ENCODE measurements around the gene POLR2M.

DNA sequence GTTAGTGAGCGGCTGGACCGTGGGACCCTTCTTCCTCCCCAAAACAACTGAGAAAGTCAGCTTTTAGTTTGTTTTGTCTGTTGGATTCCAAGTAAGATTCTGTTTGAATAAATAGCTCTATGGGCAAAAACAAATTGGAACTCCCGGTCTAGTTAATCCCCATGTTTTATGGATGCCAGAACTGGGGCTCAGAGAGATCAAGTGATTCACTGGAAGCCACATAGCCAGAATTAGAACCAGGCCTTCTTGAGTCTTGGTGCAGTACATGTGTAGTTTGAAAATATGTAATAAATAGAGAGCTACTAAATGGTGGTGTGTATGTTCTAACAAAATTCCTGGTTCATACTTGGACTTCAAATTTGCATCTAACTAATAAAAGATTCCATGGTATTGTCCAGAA lies 29.3 kb upstream of the POLR2M start:
- TF ChIP-seq, protein P1, sequence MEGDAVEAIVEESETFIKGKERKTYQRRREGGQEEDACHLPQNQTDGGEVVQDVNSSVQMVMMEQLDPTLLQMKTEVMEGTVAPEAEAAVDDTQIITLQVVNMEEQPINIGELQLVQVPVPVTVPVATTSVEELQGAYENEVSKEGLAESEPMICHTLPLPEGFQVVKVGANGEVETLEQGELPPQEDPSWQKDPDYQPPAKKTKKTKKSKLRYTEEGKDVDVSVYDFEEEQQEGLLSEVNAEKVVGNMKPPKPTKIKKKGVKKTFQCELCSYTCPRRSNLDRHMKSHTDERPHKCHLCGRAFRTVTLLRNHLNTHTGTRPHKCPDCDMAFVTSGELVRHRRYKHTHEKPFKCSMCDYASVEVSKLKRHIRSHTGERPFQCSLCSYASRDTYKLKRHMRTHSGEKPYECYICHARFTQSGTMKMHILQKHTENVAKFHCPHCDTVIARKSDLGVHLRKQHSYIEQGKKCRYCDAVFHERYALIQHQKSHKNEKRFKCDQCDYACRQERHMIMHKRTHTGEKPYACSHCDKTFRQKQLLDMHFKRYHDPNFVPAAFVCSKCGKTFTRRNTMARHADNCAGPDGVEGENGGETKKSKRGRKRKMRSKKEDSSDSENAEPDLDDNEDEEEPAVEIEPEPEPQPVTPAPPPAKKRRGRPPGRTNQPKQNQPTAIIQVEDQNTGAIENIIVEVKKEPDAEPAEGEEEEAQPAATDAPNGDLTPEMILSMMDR (conservative IDR thresholded peaks at IDR 0.05; ENCODE audit: low read depth in 2 of 2): no peak
- TF ChIP-seq, protein P2, sequence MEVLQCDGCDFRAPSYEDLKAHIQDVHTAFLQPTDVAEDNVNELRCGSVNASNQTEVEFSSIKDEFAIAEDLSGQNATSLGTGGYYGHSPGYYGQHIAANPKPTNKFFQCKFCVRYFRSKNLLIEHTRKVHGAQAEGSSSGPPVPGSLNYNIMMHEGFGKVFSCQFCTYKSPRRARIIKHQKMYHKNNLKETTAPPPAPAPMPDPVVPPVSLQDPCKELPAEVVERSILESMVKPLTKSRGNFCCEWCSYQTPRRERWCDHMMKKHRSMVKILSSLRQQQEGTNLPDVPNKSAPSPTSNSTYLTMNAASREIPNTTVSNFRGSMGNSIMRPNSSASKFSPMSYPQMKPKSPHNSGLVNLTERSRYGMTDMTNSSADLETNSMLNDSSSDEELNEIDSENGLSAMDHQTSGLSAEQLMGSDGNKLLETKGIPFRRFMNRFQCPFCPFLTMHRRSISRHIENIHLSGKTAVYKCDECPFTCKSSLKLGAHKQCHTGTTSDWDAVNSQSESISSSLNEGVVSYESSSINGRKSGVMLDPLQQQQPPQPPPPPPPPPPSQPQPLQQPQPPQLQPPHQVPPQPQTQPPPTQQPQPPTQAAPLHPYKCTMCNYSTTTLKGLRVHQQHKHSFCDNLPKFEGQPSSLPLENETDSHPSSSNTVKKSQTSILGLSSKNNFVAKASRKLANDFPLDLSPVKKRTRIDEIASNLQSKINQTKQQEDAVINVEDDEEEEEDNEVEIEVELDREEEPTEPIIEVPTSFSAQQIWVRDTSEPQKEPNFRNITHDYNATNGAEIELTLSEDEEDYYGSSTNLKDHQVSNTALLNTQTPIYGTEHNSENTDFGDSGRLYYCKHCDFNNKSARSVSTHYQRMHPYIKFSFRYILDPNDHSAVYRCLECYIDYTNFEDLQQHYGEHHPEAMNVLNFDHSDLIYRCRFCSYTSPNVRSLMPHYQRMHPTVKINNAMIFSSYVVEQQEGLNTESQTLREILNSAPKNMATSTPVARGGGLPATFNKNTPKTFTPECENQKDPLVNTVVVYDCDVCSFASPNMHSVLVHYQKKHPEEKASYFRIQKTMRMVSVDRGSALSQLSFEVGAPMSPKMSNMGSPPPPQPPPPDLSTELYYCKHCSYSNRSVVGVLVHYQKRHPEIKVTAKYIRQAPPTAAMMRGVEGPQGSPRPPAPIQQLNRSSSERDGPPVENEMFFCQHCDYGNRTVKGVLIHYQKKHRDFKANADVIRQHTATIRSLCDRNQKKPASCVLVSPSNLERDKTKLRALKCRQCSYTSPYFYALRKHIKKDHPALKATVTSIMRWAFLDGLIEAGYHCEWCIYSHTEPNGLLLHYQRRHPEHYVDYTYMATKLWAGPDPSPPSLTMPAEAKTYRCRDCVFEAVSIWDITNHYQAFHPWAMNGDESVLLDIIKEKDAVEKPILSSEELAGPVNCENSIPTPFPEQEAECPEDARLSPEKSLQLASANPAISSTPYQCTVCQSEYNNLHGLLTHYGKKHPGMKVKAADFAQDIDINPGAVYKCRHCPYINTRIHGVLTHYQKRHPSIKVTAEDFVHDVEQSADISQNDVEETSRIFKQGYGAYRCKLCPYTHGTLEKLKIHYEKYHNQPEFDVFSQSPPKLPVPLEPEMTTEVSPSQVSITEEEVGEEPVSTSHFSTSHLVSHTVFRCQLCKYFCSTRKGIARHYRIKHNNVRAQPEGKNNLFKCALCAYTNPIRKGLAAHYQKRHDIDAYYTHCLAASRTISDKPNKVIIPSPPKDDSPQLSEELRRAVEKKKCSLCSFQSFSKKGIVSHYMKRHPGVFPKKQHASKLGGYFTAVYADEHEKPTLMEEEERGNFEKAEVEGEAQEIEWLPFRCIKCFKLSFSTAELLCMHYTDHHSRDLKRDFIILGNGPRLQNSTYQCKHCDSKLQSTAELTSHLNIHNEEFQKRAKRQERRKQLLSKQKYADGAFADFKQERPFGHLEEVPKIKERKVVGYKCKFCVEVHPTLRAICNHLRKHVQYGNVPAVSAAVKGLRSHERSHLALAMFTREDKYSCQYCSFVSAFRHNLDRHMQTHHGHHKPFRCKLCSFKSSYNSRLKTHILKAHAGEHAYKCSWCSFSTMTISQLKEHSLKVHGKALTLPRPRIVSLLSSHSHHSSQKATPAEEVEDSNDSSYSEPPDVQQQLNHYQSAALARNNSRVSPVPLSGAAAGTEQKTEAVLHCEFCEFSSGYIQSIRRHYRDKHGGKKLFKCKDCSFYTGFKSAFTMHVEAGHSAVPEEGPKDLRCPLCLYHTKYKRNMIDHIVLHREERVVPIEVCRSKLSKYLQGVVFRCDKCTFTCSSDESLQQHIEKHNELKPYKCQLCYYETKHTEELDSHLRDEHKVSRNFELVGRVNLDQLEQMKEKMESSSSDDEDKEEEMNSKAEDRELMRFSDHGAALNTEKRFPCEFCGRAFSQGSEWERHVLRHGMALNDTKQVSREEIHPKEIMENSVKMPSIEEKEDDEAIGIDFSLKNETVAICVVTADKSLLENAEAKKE (CRISPR knock-in tag; IDR thresholded peaks at IDR 0.05): no peak
- TF ChIP-seq, protein P3, sequence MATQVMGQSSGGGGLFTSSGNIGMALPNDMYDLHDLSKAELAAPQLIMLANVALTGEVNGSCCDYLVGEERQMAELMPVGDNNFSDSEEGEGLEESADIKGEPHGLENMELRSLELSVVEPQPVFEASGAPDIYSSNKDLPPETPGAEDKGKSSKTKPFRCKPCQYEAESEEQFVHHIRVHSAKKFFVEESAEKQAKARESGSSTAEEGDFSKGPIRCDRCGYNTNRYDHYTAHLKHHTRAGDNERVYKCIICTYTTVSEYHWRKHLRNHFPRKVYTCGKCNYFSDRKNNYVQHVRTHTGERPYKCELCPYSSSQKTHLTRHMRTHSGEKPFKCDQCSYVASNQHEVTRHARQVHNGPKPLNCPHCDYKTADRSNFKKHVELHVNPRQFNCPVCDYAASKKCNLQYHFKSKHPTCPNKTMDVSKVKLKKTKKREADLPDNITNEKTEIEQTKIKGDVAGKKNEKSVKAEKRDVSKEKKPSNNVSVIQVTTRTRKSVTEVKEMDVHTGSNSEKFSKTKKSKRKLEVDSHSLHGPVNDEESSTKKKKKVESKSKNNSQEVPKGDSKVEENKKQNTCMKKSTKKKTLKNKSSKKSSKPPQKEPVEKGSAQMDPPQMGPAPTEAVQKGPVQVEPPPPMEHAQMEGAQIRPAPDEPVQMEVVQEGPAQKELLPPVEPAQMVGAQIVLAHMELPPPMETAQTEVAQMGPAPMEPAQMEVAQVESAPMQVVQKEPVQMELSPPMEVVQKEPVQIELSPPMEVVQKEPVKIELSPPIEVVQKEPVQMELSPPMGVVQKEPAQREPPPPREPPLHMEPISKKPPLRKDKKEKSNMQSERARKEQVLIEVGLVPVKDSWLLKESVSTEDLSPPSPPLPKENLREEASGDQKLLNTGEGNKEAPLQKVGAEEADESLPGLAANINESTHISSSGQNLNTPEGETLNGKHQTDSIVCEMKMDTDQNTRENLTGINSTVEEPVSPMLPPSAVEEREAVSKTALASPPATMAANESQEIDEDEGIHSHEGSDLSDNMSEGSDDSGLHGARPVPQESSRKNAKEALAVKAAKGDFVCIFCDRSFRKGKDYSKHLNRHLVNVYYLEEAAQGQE (IDR thresholded peaks at IDR 0.05; ENCODE audit: unreplicated experiment): no peak
